ENCODE data around the gene GPR61. TPM values are rescaled to one million over a fixed set of nuclear protein-coding genes. Genes with fewer than 3 reads are reported as not detected.

GPR61 gene
- polyA plus RNA-seq, 1 donor = 3.1 TPM

DNA sequence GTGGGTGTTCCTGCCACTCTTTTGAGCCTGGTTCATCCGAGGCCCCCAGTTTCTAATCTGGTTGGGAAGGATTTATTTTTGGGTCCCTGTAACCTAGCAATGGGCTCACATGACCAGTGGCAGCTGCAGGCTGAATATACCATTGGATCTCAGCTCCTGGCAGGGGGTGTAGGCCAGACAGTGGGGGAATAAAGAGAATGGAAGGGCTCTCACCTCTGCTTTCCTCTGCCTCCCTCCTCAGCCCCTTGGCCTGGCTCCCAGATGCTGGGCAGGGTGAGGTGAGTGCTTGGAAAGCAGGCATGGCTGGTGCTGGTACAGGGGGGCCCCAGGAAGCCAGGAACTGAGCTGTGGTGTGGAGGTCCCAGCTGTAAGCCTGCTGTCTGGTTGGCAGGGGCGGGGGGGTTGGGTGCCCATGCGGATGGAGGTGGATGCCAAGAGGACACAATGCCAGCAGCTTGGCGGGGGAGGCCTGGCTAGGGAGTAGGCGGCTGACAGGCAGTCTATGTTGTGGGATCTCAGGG, 3.6 kb upstream of the GPR61 start:
- DNase-seq = peak; percentile 34

DNA sequence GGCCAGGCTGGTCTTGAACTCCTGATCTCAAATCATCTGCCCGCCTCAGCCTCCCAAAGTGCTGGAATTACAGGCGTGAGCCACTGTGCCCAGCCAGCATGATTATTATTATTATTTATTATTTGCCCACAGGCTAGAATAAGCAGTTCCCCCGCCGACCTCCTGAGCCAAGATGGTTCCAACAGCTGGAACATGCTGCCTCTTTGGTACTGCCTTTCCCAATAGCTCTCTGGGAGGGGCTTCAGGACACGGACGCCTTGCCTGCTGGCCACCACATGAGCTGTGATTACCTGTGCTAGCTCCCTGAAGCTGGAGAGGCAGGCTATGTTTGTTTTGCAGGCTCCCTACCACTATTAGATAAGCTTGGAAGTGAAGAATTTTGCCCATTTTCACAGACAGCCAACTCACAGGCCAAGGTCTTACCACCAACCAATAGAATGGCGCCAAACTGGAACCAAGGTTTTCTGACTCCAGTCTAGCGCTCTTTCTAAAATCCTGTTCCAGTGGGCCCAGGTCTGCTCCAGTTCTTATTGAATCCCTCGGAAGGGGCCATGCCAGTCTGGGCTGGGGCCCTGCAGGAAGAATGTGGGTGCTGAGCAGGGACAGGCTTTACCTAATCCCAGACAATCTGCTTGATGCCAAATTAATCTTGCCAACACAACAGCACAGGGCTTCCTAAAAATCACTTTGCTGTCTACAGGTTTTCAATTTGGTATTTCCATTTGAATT, 2.1 kb upstream of the GPR61 start:
- DNase-seq = no peak

DNA sequence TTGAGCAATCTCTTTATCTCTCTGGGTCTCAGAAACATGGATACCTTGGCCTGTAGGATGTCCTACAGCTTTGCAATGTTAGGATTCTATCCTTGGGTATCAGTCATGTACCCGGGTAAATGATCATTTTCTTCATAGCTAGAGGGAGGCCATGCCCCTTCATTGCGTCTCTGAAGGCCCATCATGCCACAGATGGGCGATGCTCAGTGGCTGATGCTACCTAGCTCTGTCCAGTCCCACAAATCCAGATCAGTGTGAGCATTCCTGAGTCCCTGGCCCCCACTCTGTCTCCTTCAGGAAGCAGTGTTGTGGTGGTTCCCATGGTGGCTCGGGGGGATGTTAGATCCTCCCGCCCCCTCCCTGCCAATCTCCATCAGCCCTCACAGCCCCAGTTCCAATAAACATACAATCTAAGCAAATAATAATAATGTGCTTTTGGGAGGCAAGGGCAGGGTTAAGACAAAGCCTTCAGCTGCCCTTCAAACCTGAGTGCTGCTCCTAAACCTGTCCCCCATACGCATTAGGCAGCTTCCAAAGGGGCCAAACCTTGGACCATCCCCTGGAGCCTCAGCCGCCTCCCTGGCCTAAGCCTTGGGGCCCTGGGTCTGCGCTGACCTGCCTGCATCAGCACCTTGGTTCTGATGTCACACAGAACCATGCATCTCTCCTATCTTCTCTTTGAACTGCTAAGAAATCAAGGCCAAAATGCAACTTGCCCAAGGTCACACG, 681 bp upstream of the GPR61 start:
- no peak for DNase-seq

DNA sequence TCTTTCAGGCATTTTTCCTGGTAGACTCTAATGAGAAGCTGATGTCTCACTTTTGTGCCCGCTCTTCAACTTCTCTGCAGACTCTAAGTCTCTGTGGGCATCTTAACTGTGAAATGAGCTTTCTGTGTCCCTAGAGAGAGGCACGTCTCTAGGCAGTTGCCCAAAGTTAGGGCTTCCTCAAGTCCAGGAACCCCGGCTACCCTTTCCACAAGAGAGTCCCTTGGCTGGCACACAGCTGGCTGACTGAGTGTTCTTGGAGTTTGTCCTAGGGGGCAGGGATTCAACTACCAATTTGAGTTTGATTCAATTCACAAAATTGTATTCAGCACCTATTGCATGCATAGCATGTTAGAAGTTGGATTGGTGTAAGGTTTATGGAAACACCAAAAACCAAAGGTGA, 1.4 kb downstream of the GPR61 start:
- no peak for DNase-seq

DNA sequence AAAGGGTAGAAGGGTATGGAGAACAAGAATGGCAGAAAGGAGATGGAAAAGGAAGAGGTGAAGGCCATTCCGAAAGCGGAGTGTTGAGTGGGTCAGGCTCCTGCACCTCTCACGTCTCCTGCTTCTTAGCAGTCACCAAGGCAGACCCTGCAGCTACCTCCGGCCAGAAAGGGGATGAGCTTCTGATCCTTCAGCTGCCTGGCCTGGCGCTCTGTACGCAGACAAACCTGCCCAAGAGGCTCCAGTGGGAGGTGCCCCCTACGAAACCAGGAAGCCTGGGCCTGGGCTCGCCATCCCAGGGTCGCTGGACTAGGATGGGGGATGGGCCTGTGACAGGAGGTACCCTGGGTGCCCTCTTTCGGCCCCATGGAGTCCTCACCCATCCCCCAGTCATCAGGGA, 3.0 kb downstream of the GPR61 start:
- no peak for DNase-seq

DNA sequence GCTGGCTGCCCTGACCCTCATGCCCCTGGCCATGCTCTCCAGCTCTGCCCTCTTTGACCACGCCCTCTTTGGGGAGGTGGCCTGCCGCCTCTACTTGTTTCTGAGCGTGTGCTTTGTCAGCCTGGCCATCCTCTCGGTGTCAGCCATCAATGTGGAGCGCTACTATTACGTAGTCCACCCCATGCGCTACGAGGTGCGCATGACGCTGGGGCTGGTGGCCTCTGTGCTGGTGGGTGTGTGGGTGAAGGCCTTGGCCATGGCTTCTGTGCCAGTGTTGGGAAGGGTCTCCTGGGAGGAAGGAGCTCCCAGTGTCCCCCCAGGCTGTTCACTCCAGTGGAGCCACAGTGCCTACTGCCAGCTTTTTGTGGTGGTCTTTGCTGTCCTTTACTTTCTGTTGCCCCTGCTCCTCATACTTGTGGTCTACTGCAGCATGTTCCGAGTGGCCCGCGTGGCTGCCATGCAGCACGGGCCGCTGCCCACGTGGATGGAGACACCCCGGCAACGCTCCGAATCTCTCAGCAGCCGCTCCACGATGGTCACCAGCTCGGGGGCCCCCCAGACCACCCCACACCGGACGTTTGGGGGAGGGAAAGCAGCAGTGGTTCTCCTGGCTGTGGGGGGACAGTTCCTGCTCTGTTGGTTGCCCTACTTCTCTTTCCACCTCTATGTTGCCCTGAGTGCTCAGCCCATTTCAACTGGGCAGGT, 3.8 kb downstream of the GPR61 start:
- DNase-seq = no peak

DNA sequence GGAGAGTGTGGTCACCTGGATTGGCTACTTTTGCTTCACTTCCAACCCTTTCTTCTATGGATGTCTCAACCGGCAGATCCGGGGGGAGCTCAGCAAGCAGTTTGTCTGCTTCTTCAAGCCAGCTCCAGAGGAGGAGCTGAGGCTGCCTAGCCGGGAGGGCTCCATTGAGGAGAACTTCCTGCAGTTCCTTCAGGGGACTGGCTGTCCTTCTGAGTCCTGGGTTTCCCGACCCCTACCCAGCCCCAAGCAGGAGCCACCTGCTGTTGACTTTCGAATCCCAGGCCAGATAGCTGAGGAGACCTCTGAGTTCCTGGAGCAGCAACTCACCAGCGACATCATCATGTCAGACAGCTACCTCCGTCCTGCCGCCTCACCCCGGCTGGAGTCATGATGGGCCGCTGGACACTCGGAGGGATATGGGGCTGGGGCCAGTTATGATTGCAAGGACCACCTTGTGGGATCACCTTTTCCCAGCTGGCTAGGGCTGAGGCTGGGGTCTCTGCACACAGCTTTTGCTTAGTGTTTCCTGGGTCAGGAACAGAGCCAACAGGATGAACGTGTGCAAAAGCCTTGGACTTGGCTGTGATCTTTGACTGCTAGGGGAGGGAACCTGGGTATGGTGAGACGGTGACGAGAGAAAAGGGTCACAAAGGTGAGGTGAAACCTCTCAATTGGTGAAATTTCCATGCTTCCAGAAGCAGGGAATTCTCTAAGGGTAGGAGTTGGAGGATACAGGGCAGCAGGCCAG, 4.5 kb downstream of the GPR61 start:
- DNase-seq = no peak

DNA sequence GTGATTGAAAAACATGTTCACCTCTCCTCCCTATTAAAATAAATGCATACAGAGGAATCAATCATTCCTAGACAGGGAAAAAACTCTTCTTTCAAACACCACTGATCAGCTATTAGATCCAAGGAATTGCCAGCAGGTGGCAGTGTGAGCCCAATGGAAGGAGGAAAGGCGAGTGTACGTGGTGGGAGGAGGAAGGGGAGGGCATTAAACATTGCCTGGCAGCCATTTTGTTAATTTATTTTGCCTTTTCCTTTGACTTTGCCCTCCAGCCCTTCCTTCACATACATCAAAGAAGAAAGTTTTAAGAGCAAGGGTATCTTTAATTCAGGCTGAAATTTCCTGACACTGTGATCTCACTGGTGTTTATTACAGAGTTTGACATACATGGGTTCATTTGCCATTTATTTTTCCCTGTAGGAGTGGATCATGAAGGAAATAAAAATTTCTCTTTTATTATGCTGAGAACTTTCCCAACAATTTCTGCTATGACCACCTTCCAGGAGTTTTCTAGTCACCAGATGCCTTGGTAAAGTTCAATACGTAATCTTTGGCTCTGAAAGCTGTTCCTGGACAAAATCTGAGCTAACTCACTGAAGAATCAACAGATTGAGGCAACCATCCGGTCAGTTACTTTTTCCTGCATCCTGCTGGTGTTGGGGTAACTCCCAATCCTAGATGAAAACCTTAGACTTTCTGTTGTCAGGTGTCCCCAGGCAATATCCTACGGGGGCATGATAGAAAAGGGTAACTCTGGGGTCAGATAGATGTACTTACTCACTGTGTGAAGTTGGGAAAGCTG, 6.8 kb downstream of the GPR61 start:
- DNase-seq = peak; percentile 91

DNA sequence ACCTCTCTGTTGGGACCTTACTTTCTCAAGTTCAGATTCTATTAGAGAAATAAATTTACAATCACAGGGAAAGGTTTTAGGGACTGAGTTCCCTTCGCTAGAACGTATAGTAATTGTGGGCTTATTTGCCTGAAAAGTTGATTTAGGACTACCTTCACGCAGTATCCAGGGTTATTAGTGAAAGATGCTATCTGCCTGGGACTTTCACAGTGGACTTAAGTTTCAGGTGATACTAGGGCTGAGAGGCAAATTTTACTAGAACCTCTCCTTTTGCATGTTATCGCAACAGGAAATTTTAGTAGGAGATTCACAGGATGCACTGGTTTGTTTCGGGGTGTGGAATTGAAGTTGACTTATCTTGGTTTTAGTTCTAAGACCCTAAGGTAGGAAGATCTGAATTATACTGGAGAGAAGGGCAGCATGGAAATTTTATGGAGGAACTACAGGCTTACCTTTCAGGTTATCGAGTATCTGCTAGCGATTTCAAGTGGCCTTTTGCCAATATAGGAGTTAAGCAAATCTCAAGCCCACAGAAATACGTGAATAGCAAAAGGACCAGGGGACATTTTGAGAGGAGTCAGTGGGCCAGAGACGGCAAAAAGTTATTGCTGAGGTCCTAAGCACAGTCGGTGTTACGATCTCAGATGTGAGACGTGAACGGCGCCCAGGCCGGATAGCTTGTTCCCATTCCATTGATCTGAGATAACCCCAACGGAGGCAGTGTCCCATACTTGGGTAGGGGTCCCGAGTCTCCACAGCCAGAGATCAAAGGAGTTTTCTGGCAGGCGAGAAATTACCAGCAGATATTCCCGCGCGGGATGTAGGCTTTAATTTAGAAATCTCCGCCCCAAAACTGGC, 8.0 kb downstream of the GPR61 start:
- DNase-seq = peak; percentile 51

DNA sequence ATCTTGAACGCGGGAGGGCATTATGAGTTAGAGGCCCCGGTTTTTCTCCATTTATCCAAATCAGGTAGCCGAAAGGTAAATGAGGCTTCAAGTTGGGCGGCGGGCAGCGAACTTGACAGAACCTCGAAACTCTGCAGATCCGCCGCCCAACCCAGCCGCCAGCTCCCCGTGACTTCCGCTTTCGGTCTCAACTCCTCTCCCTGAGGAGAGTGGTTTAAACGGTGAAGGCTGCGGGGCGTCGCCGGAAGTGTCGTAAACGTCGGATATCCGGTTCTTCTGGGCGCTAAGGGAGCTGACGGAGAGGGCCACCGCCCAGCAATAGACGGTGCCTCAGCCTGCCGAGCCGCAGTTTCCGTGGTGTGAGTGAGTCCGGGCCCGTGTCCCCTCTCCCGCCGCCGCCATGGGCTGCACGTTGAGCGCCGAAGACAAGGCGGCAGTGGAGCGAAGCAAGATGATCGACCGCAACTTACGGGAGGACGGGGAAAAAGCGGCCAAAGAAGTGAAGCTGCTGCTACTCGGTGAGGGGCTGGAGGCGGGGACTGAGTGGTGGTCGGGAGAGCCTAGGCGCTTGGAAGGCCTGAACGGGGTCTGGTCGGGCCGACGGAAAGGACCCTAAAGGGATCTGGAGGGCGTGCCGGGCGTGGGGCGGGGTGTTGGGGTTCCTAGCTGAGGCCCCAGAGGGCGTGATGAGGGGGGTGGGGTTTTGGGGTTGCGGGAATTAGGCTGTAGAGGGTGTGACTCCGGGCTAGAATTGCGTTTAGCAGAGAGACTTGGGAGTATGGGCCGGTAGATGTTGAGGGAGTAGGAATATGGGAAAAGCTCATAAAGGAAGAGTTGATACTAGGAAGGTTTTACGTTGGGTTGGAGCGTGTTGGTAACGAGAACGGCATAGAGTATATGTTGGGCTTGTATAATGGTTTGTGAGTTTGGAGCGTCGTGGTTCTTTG, 8.9 kb downstream of the GPR61 start, which contains the start of gene GNAI3:
Gene GNAI3 (plus strand): TSS at position 295 of the 947 bp plus-strand sequence. CDS start 106 bp downstream, at position 401.
- peak; percentile 97 for DNase-seq

DNA sequence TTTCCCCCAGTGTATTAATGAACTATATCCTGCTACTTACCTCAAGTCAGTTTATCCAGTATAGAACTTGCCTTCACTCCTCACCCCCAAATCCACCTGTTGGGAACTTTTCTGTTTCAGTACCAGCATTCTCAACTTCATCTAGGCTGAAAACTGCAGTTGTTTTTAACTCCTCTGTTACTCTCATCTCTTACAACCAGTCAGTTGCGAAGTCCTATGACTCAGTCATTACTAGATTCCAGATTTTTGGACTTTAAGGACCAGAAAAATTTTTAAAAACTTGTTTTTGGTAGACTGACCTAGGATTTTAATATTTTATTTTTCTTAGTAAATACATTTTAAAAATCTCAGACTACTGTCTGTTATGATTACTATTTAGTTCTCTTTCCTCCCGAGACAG, 16.9 kb downstream of the GPR61 start:
- DNase-seq = no peak

DNA sequence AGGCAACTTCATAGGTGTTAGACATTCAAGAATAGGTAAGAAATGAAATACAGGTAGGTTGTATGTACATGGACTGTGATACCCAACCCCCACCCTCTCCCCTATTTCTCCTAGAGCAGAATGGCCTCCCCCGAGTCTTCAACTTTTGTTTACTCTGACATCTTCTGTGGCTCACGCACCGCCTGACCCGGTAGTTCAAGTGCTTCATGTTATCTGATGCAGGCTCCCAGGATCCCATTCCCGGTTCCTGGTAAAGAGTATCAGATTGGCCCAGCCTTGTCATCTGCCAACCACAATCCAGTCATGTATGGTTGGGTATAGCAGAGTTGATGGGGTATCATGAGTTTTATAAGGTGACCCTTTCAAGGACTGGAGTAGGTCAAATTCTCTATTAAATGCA, 17.8 kb downstream of the GPR61 start:
- DNase-seq = no peak

DNA sequence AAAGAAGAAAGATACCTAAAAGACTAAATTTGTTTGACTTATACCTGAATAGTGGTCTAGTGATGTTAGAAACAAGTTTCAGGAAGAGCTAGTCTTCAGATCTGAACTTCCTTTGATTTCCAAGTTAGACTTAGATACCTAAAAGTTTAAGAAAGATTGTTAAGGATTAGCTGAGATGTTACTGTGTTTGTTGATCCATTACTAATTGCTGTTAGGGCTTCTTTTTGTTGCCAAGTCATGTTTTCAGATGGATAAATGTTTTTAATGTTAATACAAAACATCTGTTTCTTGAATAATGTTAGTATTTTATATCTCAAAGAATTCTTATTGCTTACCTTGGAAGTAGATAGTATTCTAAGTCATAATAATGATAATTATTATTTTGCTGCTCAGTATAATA, 20.3 kb downstream of the GPR61 start:
- DNase-seq = no peak

DNA sequence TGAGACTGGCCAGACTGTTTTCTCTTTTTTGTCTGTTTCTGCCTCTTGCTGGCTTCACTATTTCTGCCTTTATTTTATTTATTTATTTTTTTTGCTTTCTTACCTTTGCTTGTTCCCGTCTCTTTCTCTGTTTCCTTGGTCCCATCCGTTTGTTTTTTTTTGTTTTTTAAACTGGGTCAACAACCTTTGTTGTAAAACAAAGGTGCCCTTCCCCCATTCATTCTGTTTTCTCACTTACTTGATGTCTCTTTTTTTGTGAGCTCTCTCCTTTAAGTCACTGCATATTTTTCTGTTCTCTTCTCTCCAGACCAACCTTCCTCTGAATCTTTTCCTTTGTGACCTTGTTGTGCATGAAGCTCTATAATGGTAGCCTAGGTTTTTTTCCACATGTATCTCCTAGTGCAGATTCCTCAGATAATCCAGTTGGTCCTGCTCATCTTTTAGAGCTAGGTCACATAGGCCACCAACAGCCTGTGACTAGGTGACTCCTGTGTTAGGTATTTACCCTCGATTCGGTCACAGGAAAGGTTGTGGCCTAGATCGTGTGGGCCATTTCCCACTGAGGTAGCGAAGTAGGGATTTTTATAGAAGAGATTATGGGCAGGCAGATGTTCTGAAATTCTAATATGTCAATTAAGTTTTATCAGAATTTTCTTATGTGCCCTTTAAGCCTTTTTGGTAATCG, 24.7 kb downstream of the GPR61 start:
- no peak for DNase-seq

DNA sequence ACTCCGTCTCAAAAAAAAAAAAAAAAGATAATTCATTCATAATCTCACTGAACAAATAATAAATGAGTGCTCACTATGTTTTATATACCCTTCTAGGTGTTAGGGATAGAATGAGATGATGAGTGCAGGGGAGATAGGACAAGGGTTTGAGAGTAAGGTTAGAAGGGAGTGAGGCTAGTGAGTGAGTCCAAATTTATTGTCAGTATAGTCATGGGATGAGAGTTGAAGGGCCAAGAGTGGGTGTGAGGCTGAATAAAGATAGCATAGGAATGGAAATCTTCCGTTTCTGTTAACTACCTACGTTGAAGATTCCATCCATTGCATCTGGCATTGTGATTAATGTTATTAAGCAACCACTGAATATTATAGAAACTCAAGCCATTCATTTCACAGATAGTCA, 25.6 kb downstream of the GPR61 start:
- no peak for DNase-seq

DNA sequence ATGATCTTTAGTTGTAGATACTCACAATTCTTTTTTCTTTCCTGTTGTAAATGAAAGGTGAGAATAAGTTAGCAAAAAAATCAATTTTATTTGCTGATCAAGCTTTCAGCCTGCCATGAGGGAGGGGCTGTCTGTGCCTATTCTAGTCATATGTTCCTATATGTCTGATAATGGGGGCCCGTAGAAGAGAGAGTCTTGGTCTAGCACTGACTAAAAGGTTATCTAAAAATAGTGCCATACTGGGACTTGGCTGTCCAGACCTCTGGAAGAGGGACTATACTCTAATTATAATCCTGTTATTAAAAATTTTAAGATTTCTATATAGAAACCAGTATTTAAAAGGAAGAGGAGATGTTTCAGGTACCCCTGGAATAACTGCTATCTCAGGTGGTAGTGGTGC, 27.3 kb downstream of the GPR61 start:
- no peak for DNase-seq

DNA sequence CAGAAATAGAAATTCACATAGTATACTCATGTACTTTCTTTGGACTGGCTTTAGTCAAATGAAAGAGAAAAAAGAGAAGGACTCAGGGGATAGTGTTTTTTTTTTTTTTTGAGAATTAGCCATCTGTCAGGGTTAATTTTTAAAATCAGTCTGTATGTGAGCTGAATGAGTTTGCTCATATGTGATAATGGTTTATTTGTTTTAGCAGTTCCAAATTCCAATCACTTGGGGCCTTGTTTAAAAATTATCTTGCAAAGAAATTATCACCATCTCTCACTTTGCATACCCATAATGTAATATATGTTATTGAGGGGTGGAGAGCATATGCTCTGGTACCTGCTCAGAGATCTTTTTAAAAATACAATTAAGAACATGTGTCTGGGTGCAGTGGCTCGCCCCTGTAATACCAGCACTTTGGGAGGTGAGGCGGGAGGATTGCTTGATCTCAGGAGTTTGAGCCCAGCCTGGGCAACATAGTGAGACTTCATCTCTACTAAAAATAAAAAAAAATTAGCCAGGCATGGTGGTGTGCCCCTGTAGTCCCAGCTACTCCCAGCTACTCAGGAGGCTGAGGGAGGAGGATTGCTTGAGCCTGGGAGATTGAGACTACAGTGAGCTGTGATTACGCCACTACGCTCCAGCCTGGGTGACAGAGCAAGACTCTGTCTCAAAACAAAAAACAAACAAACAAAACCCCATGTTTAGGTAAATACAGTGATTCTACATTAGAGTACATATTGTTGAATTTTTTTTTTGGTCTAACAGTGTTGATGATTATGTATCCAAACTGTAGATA, 28.4 kb downstream of the GPR61 start:
- DNase-seq = no peak

DNA sequence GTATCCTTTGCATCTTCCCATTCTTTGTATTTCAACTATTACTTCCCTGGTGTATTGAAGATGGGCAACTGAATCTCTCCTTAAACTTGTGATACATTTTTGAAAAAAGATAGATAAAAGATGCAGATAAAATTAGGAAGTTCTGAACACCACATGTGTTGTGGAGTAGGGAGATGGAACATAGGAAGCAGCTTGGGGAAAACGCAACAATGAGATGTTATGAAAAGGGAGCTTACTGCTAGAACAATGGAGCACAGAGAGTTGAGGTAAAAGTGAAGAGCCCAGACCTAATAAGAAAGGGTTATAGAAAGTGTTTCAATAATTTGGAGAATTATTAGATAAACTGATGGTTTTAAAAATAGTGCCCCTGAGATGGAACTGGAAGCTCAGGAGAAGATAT, 29.7 kb downstream of the GPR61 start:
- no peak for DNase-seq

All from hindlimb muscle (tissue), 1 donor.